B cell (primary cell): ENCODE data around the gene PDE4B. TPM values are rescaled to one million over a fixed set of nuclear protein-coding genes. Genes with fewer than 3 reads are reported as not detected.

Experiments used
- ATAC-seq: fragments of 200-7000 bp; cut with Tn5 transposase; one replicate; pipeline ENCODE4 v1.10.0; 2021; ENCODE audit warnings: low read depth, mild to moderate bottlenecking, moderate number of reproducible peaks, moderate library complexity
- CTCF ChIA-PET: fragments of 350-600 bp; sonication (Branson Sonifier 250); formaldehyde crosslinking; loops from one replicate; lab custom pipeline; 2021; ENCODE audit warnings: antibody characterized with exemption, inconsistent platforms; lab: Charles Lee
- POLR2A ChIA-PET: fragments of 350-600 bp; sonication (Branson Sonifier 250); formaldehyde crosslinking; loops from one replicate; lab custom pipeline; 2021; ENCODE audit warnings: antibody characterized with exemption; lab: Charles Lee
- DNase-seq: peaks from one replicate; pipeline ENCODE4 v3.0.0; 2013
- H2AFZ ChIP-seq: 2 replicates; pipeline ENCODE4 v1.6.1; 2012; ENCODE audit warnings: mild to moderate bottlenecking, low read depth, low read length; ENCODE audit not compliant: insufficient read depth, poor library complexity, severe bottlenecking
- H3K27ac ChIP-seq, 2 donors: 1 replicate in 1 of 2; 2 replicates in 1 of 2; pipeline ENCODE4 v1.5.1; 2012 to 2013; ENCODE audit warnings: low read length in 2 of 2, mild to moderate bottlenecking in 2 of 2, moderate library complexity in 1 of 2
- H3K27me3 ChIP-seq, 4 experiments: fragments of 200-600 bp in 1 of 4; sonication (generic) in 1 of 4; replicated peaks in 1 of 4; 1 replicate in 2 of 4; 2 replicates in 2 of 4; pipeline versions ENCODE4 v1.6.1 to v1.7.0; 2013 to 2016; ENCODE audit warnings: low read length in 3 of 4, mild to moderate bottlenecking in 2 of 4, mixed read lengths in 1 of 4, moderate library complexity in 1 of 4; ENCODE audit not compliant: insufficient read depth in 4 of 4, control insufficient read depth in 3 of 4; ENCODE audit errors: control extremely low read depth in 1 of 4
- H3K36me3 ChIP-seq, 2 experiments: replicated peaks in 1 of 2; 1 replicate in 1 of 2; 2 replicates in 1 of 2; pipeline versions ENCODE4 v1.6.1 to v1.7.1; 2013; ENCODE audit warnings: low read length in 1 of 2; ENCODE audit not compliant: insufficient read depth in 2 of 2, control insufficient read depth in 1 of 2; ENCODE audit errors: control extremely low read depth in 1 of 2, extremely low read depth in 1 of 2
- H3K4me1 ChIP-seq, 2 donors: fragments of 200-600 bp in 1 of 2; sonication (generic) in 1 of 2; 1 replicate in 1 of 2; 2 replicates in 1 of 2; pipeline versions ENCODE4 v1.5.1 to v1.6.1; 2013 to 2017; ENCODE audit warnings: low read length in 2 of 2; ENCODE audit not compliant: control insufficient read depth in 2 of 2, insufficient read depth in 2 of 2
- H3K4me2 ChIP-seq: replicated peaks from 2 replicates; pipeline ENCODE3; 2012; ENCODE audit warnings: mild to moderate bottlenecking, low read depth, low read length; ENCODE audit not compliant: poor library complexity, severe bottlenecking
- H3K4me3 ChIP-seq, 5 experiments: fragments of 200-600 bp in 1 of 5; sonication (generic) in 1 of 5; 1 replicate in 3 of 5; 2 replicates in 2 of 5; pipeline versions ENCODE4 v1.5.1 to v1.7.0; 2011 to 2016; ENCODE audit warnings: low read length in 4 of 5, mild to moderate bottlenecking in 4 of 5, low read depth in 2 of 5, control low read depth in 1 of 5, moderate library complexity in 1 of 5; ENCODE audit not compliant: insufficient read depth in 1 of 5; ENCODE audit errors: control extremely low read depth in 1 of 5, extremely low read depth in 1 of 5
- H3K79me2 ChIP-seq: fragments of 200-600 bp; sonication (generic); one replicate; pipeline ENCODE4 v1.6.0; 2016; ENCODE audit warnings: low read length; ENCODE audit not compliant: control insufficient read depth, insufficient read depth
- H3K9ac ChIP-seq: fragments of 200-600 bp; sonication (generic); 2 replicates; pipeline ENCODE4 v1.6.1; 2017; ENCODE audit warnings: mild to moderate bottlenecking, low read length, moderate library complexity
- H3K9me3 ChIP-seq, 3 donors: one replicate each; pipeline versions ENCODE4 v1.6.1 to v1.7.1; 2013; ENCODE audit warnings: low read length in 2 of 3; ENCODE audit not compliant: control insufficient read depth in 2 of 3, insufficient read depth in 1 of 3; ENCODE audit errors: control extremely low read depth in 1 of 3
- H4K20me1 ChIP-seq: 2 replicates; pipeline ENCODE4 v1.6.0; 2012; ENCODE audit warnings: mild to moderate bottlenecking, low read length; ENCODE audit not compliant: insufficient read depth, control insufficient read depth, poor library complexity, severe bottlenecking
- H3K27ac Mint-ChIP-seq: one replicate; pipeline ENCODE4 v1.8.0; 2021; ENCODE audit warnings: mixed read lengths
- H3K27me3 Mint-ChIP-seq: one replicate; pipeline ENCODE4 v1.8.0; 2021; ENCODE audit warnings: mixed read lengths
- H3K4me1 Mint-ChIP-seq: one replicate; pipeline ENCODE4 v1.8.0; 2021; ENCODE audit warnings: mixed read lengths
- H3K4me3 Mint-ChIP-seq: one replicate; pipeline ENCODE4 v1.8.0; 2021; ENCODE audit warnings: mixed read lengths
- H3K9me3 Mint-ChIP-seq: one replicate; pipeline ENCODE4 v1.8.0; 2022; ENCODE audit warnings: mixed read lengths; ENCODE audit not compliant: insufficient read depth
- CTCF ChIP-seq: fragments of 200-600 bp; IDR thresholded peaks from one replicate; pipeline ENCODE4 v1.8.0; 2022; ENCODE audit warnings: antibody characterized with exemption, mild to moderate bottlenecking
- EZH2 ChIP-seq: IDR thresholded peaks from 2 replicates; pipeline ENCODE4 v1.6.1; 2012; ENCODE audit warnings: borderline replicate concordance, low read depth, mild to moderate bottlenecking, moderate library complexity, low read length; ENCODE audit not compliant: insufficient read depth, poor library complexity, severe bottlenecking
- WGBS: methylation state at CpG from one replicate; pipeline ENCODE4 v1.1.5; 2013; ENCODE audit warnings: missing lambda C conversion rate; ENCODE audit not compliant: insufficient coverage; 5-methylcytosine and 5-hydroxymethylcytosine counted together
- intact Hi-C: fragments of 100-400 bp; cut with micrococcal nuclease; formaldehyde crosslinking; loops from one replicate; pipeline ENCODE4 v1.10.0; 2022
- polyA plus RNA-seq: library from polyadenylated mRNA; depleted of rRNA; stranded (reverse); fragments of >200 nt; gene quantifications from 2 replicates; pipeline ENCODE4 v1.2.3, GENCODE V29; 2012
- total RNA-seq, 2 donors: library from RNA; stranded (reverse); fragments of 120-200 nt in 1 of 2; gene quantifications; 1 replicate in 1 of 2; 2 replicates in 1 of 2; pipeline versions ENCODE4 v1.2.3 to v1.2.4, GENCODE V29; 2013 to 2022

Gene PDE4B
- total and polyA plus RNA-seq, 2 donors (not counting 1 experiment from before 2014, with no cell fraction given): 63.7 to 242 TPM

DNA sequence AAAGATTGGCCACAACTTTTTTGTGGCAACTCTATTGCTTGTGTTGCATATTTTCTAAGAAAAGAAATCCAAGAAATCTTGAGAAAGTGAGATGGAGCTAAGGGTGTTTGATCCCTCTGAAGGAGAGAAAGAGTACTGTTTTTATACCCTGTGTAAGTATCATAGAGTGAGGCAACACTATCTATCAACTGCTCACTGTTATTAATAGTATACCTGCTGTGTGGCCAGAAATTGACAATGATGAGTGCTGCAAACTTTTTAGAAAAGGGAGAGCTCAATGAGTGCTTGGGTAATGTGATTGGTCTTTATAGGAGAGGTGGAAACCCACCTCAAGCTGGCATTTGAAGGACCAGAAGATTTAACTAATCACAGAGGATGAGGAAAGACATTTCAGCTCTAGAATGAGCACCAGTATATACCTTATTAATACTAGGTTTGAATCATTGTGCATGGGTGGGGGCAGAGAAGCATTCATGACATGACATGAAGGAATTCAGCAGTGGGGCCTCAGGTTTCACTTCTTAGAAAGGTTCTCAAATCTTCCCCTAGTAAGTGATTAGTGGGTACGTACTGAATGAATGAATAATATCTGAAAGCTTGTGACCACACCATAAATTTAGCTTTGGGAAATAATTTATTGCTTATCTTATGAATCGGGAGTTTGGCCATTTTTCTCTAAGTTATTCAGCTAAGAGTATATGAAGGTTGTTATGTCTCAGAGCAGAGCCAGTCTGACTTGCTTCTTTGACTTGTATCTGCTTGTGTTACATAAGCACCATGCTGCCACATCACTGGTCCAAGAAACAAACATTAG lies 572.1 kb downstream of the PDE4B start:
- ATAC-seq: peak; percentile 19
- H3K79me2 ChIP-seq: peaks cover 59% of the 10 kb centered on the region
- ChIA-PET POLR2A (interaction anchor here (1.4 kb wide), 1 partner anchor 23 kb away, joined by 3 read pairs; no protein-coding TSS in a partner anchor), CTCF (interaction anchor here (0.7 to 1.3 kb wide), 7 partner anchors 9 to 105 kb away, joined by 3 to 11 read pairs (median 4); no protein-coding TSS in a partner anchor)
- no peak overlapping the region for H2AFZ ChIP-seq
- no peaks in the 10 kb centered on the region for H3K27me3 ChIP-seq
- peak overlapping the region; percentile 62 for H3K27ac Mint-ChIP-seq
- H3K9me3 ChIP-seq: no peaks in the 10 kb centered on the region
- intact Hi-C loops: loop anchor here (5.0 kb wide), 1 partner anchor 38 kb away; no protein-coding TSS in a partner anchor
- peaks cover under 1% of the 10 kb centered on the region for H4K20me1 ChIP-seq
- H3K9me3 Mint-ChIP-seq: no peaks in the 10 kb centered on the region
- no CpG with 5 or more reads among the region's 2 CpGs for WGBS
- no peak overlapping the region for H3K4me2 ChIP-seq
- H3K36me3 ChIP-seq: peaks cover 15 to 98% of the 10 kb centered on the region in 2 experiments
- TF ChIP-seq EZH2: no peak
- TF ChIP-seq CTCF: no peak
- H3K9ac ChIP-seq: no peak overlapping the region
- H3K4me3 ChIP-seq: no peak overlapping the region
- no peak for DNase-seq
- H3K27ac ChIP-seq: peak overlapping the region; percentile 1 to 81
- H3K4me3 Mint-ChIP-seq: no peak overlapping the region
- no peaks in the 10 kb centered on the region for H3K27me3 Mint-ChIP-seq
- H3K4me1 ChIP-seq: peaks cover 33% of the 10 kb centered on the region in 2 donors
- H3K4me1 Mint-ChIP-seq: peaks cover 82% of the 10 kb centered on the region

DNA sequence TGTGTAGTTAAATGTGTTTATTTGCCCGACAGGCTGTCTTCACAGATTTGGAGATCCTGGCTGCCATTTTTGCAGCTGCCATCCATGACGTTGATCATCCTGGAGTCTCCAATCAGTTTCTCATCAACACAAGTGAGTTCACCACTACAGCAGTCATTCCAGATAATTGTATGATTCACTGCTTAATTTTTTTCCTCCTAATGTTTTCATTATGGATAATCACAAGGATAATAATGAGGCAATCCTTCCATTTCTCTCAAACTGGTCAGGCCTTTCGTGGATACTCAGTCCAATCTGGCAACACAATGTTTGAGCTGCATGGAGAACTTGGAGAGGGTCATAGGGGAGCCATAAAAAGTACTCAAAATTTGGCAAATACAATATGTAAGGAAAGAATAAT lies 572.9 kb downstream of the PDE4B start:
- no peaks in the 10 kb centered on the region for H3K9me3 Mint-ChIP-seq
- DNase-seq (no peak), ATAC-seq (no peak)
- H3K4me2 ChIP-seq: no peak overlapping the region
- H4K20me1 ChIP-seq: no peaks in the 10 kb centered on the region
- H3K79me2 ChIP-seq: peaks cover 51% of the 10 kb centered on the region
- peak overlapping the region in 1 of 2 donors; percentile 81 for H3K27ac ChIP-seq
- H3K9ac ChIP-seq: no peak overlapping the region
- TF ChIP-seq CTCF: no peak
- no peak for TF ChIP-seq EZH2
- peak overlapping the region; percentile 57 for H3K27ac Mint-ChIP-seq
- CTCF ChIA-PET: interaction anchor here (1.2 to 5.6 kb wide), 4 partner anchors 8 to 81 kb away, joined by 5 to 70 read pairs (median 9); no protein-coding TSS in a partner anchor
- no peak overlapping the region for H2AFZ ChIP-seq
- H3K27me3 ChIP-seq: no peaks in the 10 kb centered on the region
- peaks cover 80% of the 10 kb centered on the region for H3K4me1 Mint-ChIP-seq
- intact Hi-C loops: loop anchor here (2.0 kb wide), 1 partner anchor 15 kb away; no protein-coding TSS in a partner anchor
- no peak overlapping the region for H3K4me3 ChIP-seq
- no peaks in the 10 kb centered on the region for H3K27me3 Mint-ChIP-seq
- POLR2A ChIA-PET: interaction anchor here (1.4 kb wide), 1 partner anchor 24 kb away, joined by 3 read pairs; no protein-coding TSS in a partner anchor
- peaks cover 15 to 97% of the 10 kb centered on the region in 2 experiments for H3K36me3 ChIP-seq
- peaks cover 33 to 34% of the 10 kb centered on the region in 2 donors for H3K4me1 ChIP-seq
- no peaks in the 10 kb centered on the region for H3K9me3 ChIP-seq
- WGBS: no CpG with 5 or more reads among the region's 3 CpGs
- H3K4me3 Mint-ChIP-seq: no peak overlapping the region
